ENCODE results near the gene CADM4. TPM values are rescaled to one million over a fixed set of nuclear protein-coding genes. Genes with fewer than 3 reads are reported as not detected.

The CADM4 gene
- total and polyA plus RNA-seq, 2 donors (not counting 1 experiment from before 2014, with no cell fraction given): 0.21 to 0.42 TPM

- H3K27me3 ChIP-seq (replicated peaks in 1 of 4; ENCODE audit: control extremely low read depth in 1 of 4, control insufficient read depth in 3 of 4, insufficient read depth in 4 of 4, low read length in 3 of 4): peaks cover 0 to 28% (median 12%) of the 10 kb centered on the region in 4 experiments
- H3K9me3 ChIP-seq (ENCODE audit: control extremely low read depth in 1 of 3, control insufficient read depth in 2 of 3, insufficient read depth in 1 of 3, low read length in 2 of 3): peaks cover 0 to 8% (median 0%) of the 10 kb centered on the region in 3 donors
- no peaks in the 10 kb centered on the region for H4K20me1 ChIP-seq (ENCODE audit: control insufficient read depth, insufficient read depth, low read length, poor library complexity, severe bottlenecking)
- H3K27ac Mint-ChIP-seq: no peak overlapping the region
- peaks cover 26% of the 10 kb centered on the region for H3K27me3 Mint-ChIP-seq
- H3K79me2 ChIP-seq (ENCODE audit: control insufficient read depth, insufficient read depth, low read length): no peaks in the 10 kb centered on the region
- no peak overlapping the region for H3K4me3 Mint-ChIP-seq
- intact Hi-C loops (cut with micrococcal nuclease): no loop called here
- no peak overlapping the region for H3K9ac ChIP-seq (ENCODE audit: low read length)
- no peaks in the 10 kb centered on the region for H3K36me3 ChIP-seq (replicated peaks in 1 of 2; ENCODE audit: control extremely low read depth in 1 of 2, control insufficient read depth in 1 of 2, extremely low read depth in 1 of 2, insufficient read depth in 2 of 2, low read length in 1 of 2)
- H3K4me1 ChIP-seq (ENCODE audit: control insufficient read depth in 2 of 2, insufficient read depth in 2 of 2, low read length in 2 of 2): peaks cover 20% of the 10 kb centered on the region in 2 donors
- WGBS (ENCODE audit: insufficient coverage): 91% methylated on average over 2 of the region's 4 CpGs
- ChIA-PET POLR2A (no interaction called here), CTCF (no interaction called here)
- H3K4me1 Mint-ChIP-seq: peaks cover 22% of the 10 kb centered on the region
- H3K4me3 ChIP-seq (ENCODE audit: control extremely low read depth in 1 of 5, extremely low read depth in 1 of 5, insufficient read depth in 1 of 5, low read depth in 2 of 5, low read length in 4 of 5): no peak overlapping the region
- TF ChIP-seq EZH2 (IDR thresholded peaks at IDR 0.05; ENCODE audit: borderline replicate concordance, insufficient read depth, low read depth, low read length, poor library complexity, severe bottlenecking) (no peak), CTCF (IDR thresholded peaks at IDR 0.05) (no peak)
- no peak overlapping the region for H3K4me2 ChIP-seq (replicated peaks; ENCODE audit: low read depth, low read length, poor library complexity, severe bottlenecking)
- ATAC-seq (ENCODE audit: low read depth) (no peak), DNase-seq (no peak)
- H2AFZ ChIP-seq (ENCODE audit: insufficient read depth, low read depth, low read length, poor library complexity, severe bottlenecking): no peak overlapping the region
- H3K9me3 Mint-ChIP-seq (ENCODE audit: insufficient read depth): no peaks in the 10 kb centered on the region
- H3K27ac ChIP-seq (ENCODE audit: low read length in 2 of 2): no peak overlapping the region
Observed at GRCh38 chr19:43642531-43642930, 2.9 kb upstream of the CADM4 start.

DNA sequence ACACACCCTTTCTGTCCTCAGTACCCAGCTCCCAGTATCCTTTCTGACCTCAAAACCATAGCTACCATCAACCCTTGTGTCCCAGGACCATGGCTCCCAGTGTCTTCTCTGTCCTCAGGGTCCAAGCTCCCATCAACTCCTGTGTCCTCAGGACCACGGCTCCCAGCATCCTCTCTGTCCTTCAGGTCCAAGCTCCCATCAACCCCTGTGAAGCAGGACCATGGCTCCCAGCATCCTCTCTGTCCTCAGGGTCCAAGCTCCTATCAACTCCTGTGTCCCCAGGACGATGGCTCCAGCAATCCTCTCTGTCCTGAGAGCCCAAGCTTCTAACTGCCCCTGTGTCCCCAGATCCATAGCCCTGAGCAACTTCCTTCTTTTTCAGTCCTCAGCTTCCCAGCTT is 1.7 kb upstream of the CADM4 start:
- Histone ChIP-seq H3K27ac (ENCODE audit: low read length in 2 of 2) (no peak overlapping the region), H3K79me2 (ENCODE audit: control insufficient read depth, insufficient read depth, low read length) (no peaks in the 10 kb centered on the region), H3K9ac (ENCODE audit: low read length) (no peak overlapping the region), H4K20me1 (ENCODE audit: control insufficient read depth, insufficient read depth, low read length, poor library complexity, severe bottlenecking) (no peaks in the 10 kb centered on the region), H3K27me3 (replicated peaks in 1 of 4; ENCODE audit: control extremely low read depth in 1 of 4, control insufficient read depth in 3 of 4, insufficient read depth in 4 of 4, low read length in 3 of 4) (peaks cover 0 to 38% (median 16%) of the 10 kb centered on the region in 4 experiments), H2AFZ (ENCODE audit: insufficient read depth, low read depth, low read length, poor library complexity, severe bottlenecking) (no peak overlapping the region), H3K4me2 (replicated peaks; ENCODE audit: low read depth, low read length, poor library complexity, severe bottlenecking) (no peak overlapping the region), H3K36me3 (replicated peaks in 1 of 2; ENCODE audit: control extremely low read depth in 1 of 2, control insufficient read depth in 1 of 2, extremely low read depth in 1 of 2, insufficient read depth in 2 of 2, low read length in 1 of 2) (no peaks in the 10 kb centered on the region), H3K4me3 (ENCODE audit: control extremely low read depth in 1 of 5, extremely low read depth in 1 of 5, insufficient read depth in 1 of 5, low read depth in 2 of 5, low read length in 4 of 5) (no peak overlapping the region), H3K9me3 (ENCODE audit: control extremely low read depth in 1 of 3, control insufficient read depth in 2 of 3, insufficient read depth in 1 of 3, low read length in 2 of 3) (peaks cover 0 to 8% (median 0%) of the 10 kb centered on the region in 3 donors), H3K4me1 (ENCODE audit: control insufficient read depth in 2 of 2, insufficient read depth in 2 of 2, low read length in 2 of 2) (peaks cover 20% of the 10 kb centered on the region in 2 donors)
- POLR2A ChIA-PET: no interaction called here
- DNase-seq: no peak
- intact Hi-C loops (cut with micrococcal nuclease): no loop called here
- no peak for ATAC-seq (ENCODE audit: low read depth)
- no peak for TF ChIP-seq EZH2 (IDR thresholded peaks at IDR 0.05; ENCODE audit: borderline replicate concordance, insufficient read depth, low read depth, low read length, poor library complexity, severe bottlenecking)
- CTCF ChIA-PET: interaction anchor here (0.5 to 1.3 kb wide), 5 partner anchors 11 to 571 kb away, joined by 3 to 7 read pairs (median 4); partner anchors contain the start of gene ZNF227
- peaks cover 22% of the 10 kb centered on the region for H3K4me1 Mint-ChIP-seq
- H3K4me3 Mint-ChIP-seq: peak overlapping the region; percentile 73
- H3K27ac Mint-ChIP-seq: no peak overlapping the region
- H3K9me3 Mint-ChIP-seq (ENCODE audit: insufficient read depth): no peaks in the 10 kb centered on the region
- H3K27me3 Mint-ChIP-seq: peaks cover 31% of the 10 kb centered on the region
- WGBS (ENCODE audit: insufficient coverage): 75% methylated on average over 1 of the region's 2 CpGs
